GM19025 (cell line): ENCODE results near the gene ATF6B.
A peak's percentile ranks its signal among the peaks of the same experiment; 100 is the strongest.

ENCODE experiments used
- ATAC-seq: cut with Tn5 transposase; IDR thresholded peaks from one replicate; pipeline ENCODE4 v1.9.1; 2021; ENCODE audit warnings: mild to moderate bottlenecking, low read depth, moderate library complexity; ENCODE audit not compliant: unreplicated experiment

The ATF6B gene

GRCh38 chr6:32127717-32128592, at the start of gene ATF6B:
Gene ATF6B, minus strand, starts transcription at chr6:32128246. Its CDS starts 39 bp downstream, at chr6:32128207.
- peak; percentile 83 for ATAC-seq

- no peak for ATAC-seq
Observed at GRCh38 chr6:32177183-32177787, 49.2 kb upstream of the ATF6B start.

- ATAC-seq, result no peak
Observed at GRCh38 chr6:32176476-32177182, 48.6 kb upstream of the ATF6B start.

GRCh38 chr6:32175711-32176475, 47.8 kb upstream of the ATF6B start, which contains the start of gene AGPAT1:
Gene AGPAT1, minus strand, starts transcription at chr6:32176084. Its CDS starts 4,588 bp downstream, at chr6:32171496.
- ATAC-seq, result peak; percentile 44

- ATAC-seq, result no peak
Observed at GRCh38 chr6:32175322-32175710, 47.3 kb upstream of the ATF6B start.

GRCh38 chr6:32174416-32174815, 46.4 kb upstream of the ATF6B start:
- ATAC-seq, result no peak

- no peak for ATAC-seq
Observed at GRCh38 chr6:32173051-32173727, 45.1 kb upstream of the ATF6B start.

GRCh38 chr6:32171234-32171633, 43.2 kb upstream of the ATF6B start:
- ATAC-seq, result no peak

- ATAC-seq, result no peak
Observed at GRCh38 chr6:32170294-32170693, 42.2 kb upstream of the ATF6B start.

GRCh38 chr6:32168807-32169591, 41.0 kb upstream of the ATF6B start:
- ATAC-seq, result no peak

- ATAC-seq, result no peak
Observed at GRCh38 chr6:32168350-32168749, 40.3 kb upstream of the ATF6B start.

- ATAC-seq, result no peak
Observed at GRCh38 chr6:32167761-32168262, 39.8 kb upstream of the ATF6B start.

GRCh38 chr6:32167154-32167760, 39.2 kb upstream of the ATF6B start:
- ATAC-seq, result no peak

- no peak for ATAC-seq
Observed at GRCh38 chr6:32166411-32167061, 38.5 kb upstream of the ATF6B start.

- no peak for ATAC-seq
Observed at GRCh38 chr6:32164295-32164694, 36.2 kb upstream of the ATF6B start, which contains the start of gene EGFL8. Gene EGFL8, plus strand, starts transcription at chr6:32164595. Its CDS starts 1,571 bp downstream, at chr6:32166166.

GRCh38 chr6:32163559-32164258, 35.7 kb upstream of the ATF6B start:
- ATAC-seq, result no peak

- ATAC-seq, result no peak
Observed at GRCh38 chr6:32158052-32158451, 30.0 kb upstream of the ATF6B start.
